ENCODE results near the gene EPHA6.

- TF ChIP-seq EZH2 (IDR thresholded peaks at IDR 0.05; ENCODE audit: low read length, missing control alignments), result no peak
- TF ChIP-seq CTCF (conservative IDR thresholded peaks at IDR 0.05 in 1 of 2, IDR thresholded peaks at IDR 0.05 in 1 of 2; ENCODE audit: low read depth in 1 of 2, low read length in 2 of 2), result no peak
Measured at GRCh38 chr3:97692831-97693230, 878.4 kb downstream of the EPHA6 start.
